Peyer's patch (tissue), 4 donors: ENCODE data around the gene FMN1. TPM values are rescaled to one million over a fixed set of nuclear protein-coding genes. Genes with fewer than 3 reads are reported as not detected.

Experiments used
- DNase-seq, 3 donors: peaks; one replicate each; pipeline ENCODE4 v3.0.0-alpha.2; 2017 to 2019
- H3K27ac ChIP-seq, 4 donors: fragments of 200-600 bp; sonication (generic); one replicate each; pipeline ENCODE4 v1.5.1; 2016 to 2019
- H3K27me3 ChIP-seq, 2 donors: fragments of 200-600 bp; sonication (generic); one replicate each; pipeline ENCODE4 v1.5.1; 2019
- H3K36me3 ChIP-seq, 3 donors: fragments of 200-600 bp; sonication (generic); one replicate each; pipeline ENCODE4 v1.5.1; 2016 to 2019
- H3K4me1 ChIP-seq, 4 donors: fragments of 200-600 bp; sonication (generic); one replicate each; pipeline ENCODE4 v1.5.1; 2016 to 2019
- H3K4me3 ChIP-seq, 4 donors: fragments of 200-600 bp; sonication (generic); 1 replicate in 3 of 4; 2 replicates in 1 of 4; pipeline ENCODE4 v1.5.1; 2016 to 2019; ENCODE audit warnings: mild to moderate bottlenecking in 1 of 4
- H3K9me3 ChIP-seq, 4 donors: fragments of 200-600 bp; sonication (generic); one replicate each; pipeline ENCODE4 v1.5.1; 2016 to 2019; ENCODE audit warnings: mild to moderate bottlenecking in 1 of 4
- CTCF ChIP-seq, 6 experiments: fragments of 450-650 bp in 4 of 6; fragments of 200-600 bp in 2 of 6; sonication (generic) in 1 of 6; IDR thresholded peaks; one replicate each; pipeline ENCODE4 v1.5.1; 2017 to 2019; ENCODE audit warnings: antibody characterized with exemption in 6 of 6, mild to moderate bottlenecking in 3 of 6, moderate library complexity in 1 of 6
- POLR2A ChIP-seq, 2 donors: fragments of 450-650 bp; IDR thresholded peaks; one replicate each; pipeline ENCODE4 v1.5.1; 2017; ENCODE audit warnings: antibody characterized with exemption in 2 of 2, mild to moderate bottlenecking in 2 of 2, moderate library complexity in 2 of 2
- total RNA-seq, 4 donors: library from RNA; depleted of rRNA; stranded (reverse); fragments of >200 nt; gene quantifications; one replicate each; pipeline ENCODE4 v1.1.0, GENCODE V29; 2016

Gene FMN1
- total RNA-seq, 4 donors from 2014 or later = 15.4 to 57.8 (median 29.1) TPM

DNA sequence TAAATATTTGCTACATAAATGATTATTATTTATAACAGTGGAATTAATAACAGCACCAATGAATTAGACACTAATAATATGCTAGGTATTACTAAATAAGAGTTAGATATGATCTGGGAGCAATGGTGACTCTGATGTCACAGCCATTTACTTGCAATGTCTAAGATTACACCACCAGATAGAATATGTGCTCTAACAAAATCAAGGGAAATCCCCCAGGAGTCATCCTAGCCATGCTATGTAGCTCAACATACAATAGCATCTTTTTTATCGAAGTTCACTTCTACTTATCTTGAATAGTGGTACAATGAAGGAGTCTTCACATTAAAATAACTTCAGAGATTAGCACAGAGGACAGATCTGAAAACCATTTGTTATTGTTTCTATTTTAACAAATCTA lies 154.0 kb downstream of the FMN1 start:
- H3K27me3 ChIP-seq = no peaks in the 10 kb centered on the region
- no peak for TF ChIP-seq CTCF (IDR thresholded peaks at IDR 0.05)
- no peak for TF ChIP-seq POLR2A (IDR thresholded peaks at IDR 0.05)
- no peak overlapping the region for H3K4me3 ChIP-seq
- peaks cover 0 to 7% (median 0%) of the 10 kb centered on the region in 4 donors for H3K9me3 ChIP-seq
- no peaks in the 10 kb centered on the region for H3K4me1 ChIP-seq
- no peak overlapping the region for H3K27ac ChIP-seq
- no peak for DNase-seq
- H3K36me3 ChIP-seq = peaks cover 0 to 3% (median 0%) of the 10 kb centered on the region in 3 donors

GRCh38 chr15:33034588-33034987 lies 159.9 kb downstream of the FMN1 start:
- no peak for DNase-seq
- no peak overlapping the region for H3K4me3 ChIP-seq
- no peak overlapping the region for H3K27ac ChIP-seq
- H3K27me3 ChIP-seq = no peaks in the 10 kb centered on the region
- TF ChIP-seq POLR2A (IDR thresholded peaks at IDR 0.05) (no peak), CTCF (IDR thresholded peaks at IDR 0.05) (no peak)
- no peaks in the 10 kb centered on the region for H3K36me3 ChIP-seq
- no peaks in the 10 kb centered on the region for H3K9me3 ChIP-seq
- peaks cover 0 to 6% (median 0%) of the 10 kb centered on the region in 4 donors for H3K4me1 ChIP-seq

GRCh38 chr15:33032053-33032452 lies 162.5 kb downstream of the FMN1 start:
- no peaks in the 10 kb centered on the region for H3K9me3 ChIP-seq
- H3K27ac ChIP-seq = no peak overlapping the region
- no peak for DNase-seq
- no peak overlapping the region for H3K4me3 ChIP-seq
- H3K4me1 ChIP-seq = peaks cover 0 to 6% (median 0%) of the 10 kb centered on the region in 4 donors
- no peaks in the 10 kb centered on the region for H3K27me3 ChIP-seq
- TF ChIP-seq POLR2A (IDR thresholded peaks at IDR 0.05) = no peak
- no peak for TF ChIP-seq CTCF (IDR thresholded peaks at IDR 0.05)
- no peaks in the 10 kb centered on the region for H3K36me3 ChIP-seq

- TF ChIP-seq CTCF (IDR thresholded peaks at IDR 0.05) (no peak), POLR2A (IDR thresholded peaks at IDR 0.05) (no peak)
- Histone ChIP-seq H3K27ac (no peak overlapping the region), H3K9me3 (no peaks in the 10 kb centered on the region), H3K4me1 (peaks cover 0 to 6% (median 0%) of the 10 kb centered on the region in 4 donors), H3K27me3 (no peaks in the 10 kb centered on the region), H3K36me3 (no peaks in the 10 kb centered on the region), H3K4me3 (no peak overlapping the region)
- no peak for DNase-seq
Observed at GRCh38 chr15:33031324-33031821, 163.1 kb downstream of the FMN1 start.

- TF ChIP-seq POLR2A (IDR thresholded peaks at IDR 0.05) = no peak
- no peak for TF ChIP-seq CTCF (IDR thresholded peaks at IDR 0.05)
- Histone ChIP-seq H3K27me3 (no peaks in the 10 kb centered on the region), H3K4me1 (peaks cover 0 to 6% (median 0%) of the 10 kb centered on the region in 4 donors), H3K27ac (no peak overlapping the region), H3K36me3 (no peaks in the 10 kb centered on the region), H3K9me3 (no peaks in the 10 kb centered on the region), H3K4me3 (no peak overlapping the region)
- DNase-seq = no peak
Observed at GRCh38 chr15:33030315-33030714, 164.2 kb downstream of the FMN1 start.
